ENCODE data around the gene SLC25A33. TPM values are rescaled to one million over a fixed set of nuclear protein-coding genes. Genes with fewer than 3 reads are reported as not detected.

The SLC25A33 gene
- total RNA-seq, 1 experiment from 2014 or later, result 9.4 TPM

DNA sequence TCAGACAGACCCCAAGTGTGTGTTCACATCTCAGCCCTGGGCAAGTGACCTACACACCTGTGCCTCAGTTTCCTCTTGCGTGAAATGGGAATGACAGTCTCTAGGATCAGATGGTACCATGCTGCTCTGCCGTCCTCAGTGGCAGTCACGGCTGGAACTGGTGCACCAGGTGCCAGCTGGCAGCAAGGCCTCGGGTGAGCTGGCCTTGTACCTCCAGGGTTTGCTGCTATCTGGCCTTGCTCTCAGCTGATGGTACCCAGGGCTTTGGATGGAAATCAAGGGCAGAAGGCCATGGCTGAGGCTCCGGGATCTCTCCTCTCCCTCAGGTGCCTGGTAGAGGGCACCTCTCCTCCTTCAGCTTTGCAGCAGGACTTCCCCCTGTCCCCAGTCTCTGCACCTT is 70.7 kb downstream of the SLC25A33 start:
- H4K91ac ChIP-seq (ENCODE audit: insufficient read length, low read depth, low read length), result no peak overlapping the region
- H3K79me1 ChIP-seq (ENCODE audit: insufficient read depth, low read depth, low read length, poor library complexity, severe bottlenecking), result no peaks in the 10 kb centered on the region
- H2AFZ ChIP-seq (ENCODE audit: low read length), result no peak overlapping the region
- H3K23ac ChIP-seq (ENCODE audit: insufficient read length, low read depth, low read length), result no peak overlapping the region
- H3K79me2 ChIP-seq (ENCODE audit: insufficient read depth, low read length), result no peaks in the 10 kb centered on the region
- TF ChIP-seq, protein P1, sequence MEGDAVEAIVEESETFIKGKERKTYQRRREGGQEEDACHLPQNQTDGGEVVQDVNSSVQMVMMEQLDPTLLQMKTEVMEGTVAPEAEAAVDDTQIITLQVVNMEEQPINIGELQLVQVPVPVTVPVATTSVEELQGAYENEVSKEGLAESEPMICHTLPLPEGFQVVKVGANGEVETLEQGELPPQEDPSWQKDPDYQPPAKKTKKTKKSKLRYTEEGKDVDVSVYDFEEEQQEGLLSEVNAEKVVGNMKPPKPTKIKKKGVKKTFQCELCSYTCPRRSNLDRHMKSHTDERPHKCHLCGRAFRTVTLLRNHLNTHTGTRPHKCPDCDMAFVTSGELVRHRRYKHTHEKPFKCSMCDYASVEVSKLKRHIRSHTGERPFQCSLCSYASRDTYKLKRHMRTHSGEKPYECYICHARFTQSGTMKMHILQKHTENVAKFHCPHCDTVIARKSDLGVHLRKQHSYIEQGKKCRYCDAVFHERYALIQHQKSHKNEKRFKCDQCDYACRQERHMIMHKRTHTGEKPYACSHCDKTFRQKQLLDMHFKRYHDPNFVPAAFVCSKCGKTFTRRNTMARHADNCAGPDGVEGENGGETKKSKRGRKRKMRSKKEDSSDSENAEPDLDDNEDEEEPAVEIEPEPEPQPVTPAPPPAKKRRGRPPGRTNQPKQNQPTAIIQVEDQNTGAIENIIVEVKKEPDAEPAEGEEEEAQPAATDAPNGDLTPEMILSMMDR (conservative IDR thresholded peaks at IDR 0.05), result no peak
- H3K4me1 ChIP-seq (ENCODE audit: insufficient read depth, low read length), result no peaks in the 10 kb centered on the region
- no peak overlapping the region for H4K8ac ChIP-seq (replicated peaks; ENCODE audit: insufficient read length, low read depth, low read length)
- no peak overlapping the region for H3K14ac ChIP-seq (ENCODE audit: insufficient read depth, low read length)
- H2BK15ac ChIP-seq (ENCODE audit: low read depth, low read length), result no peak overlapping the region
- H3K18ac ChIP-seq (ENCODE audit: insufficient read length, low read depth, low read length), result no peak overlapping the region
- no CpG with 5 or more reads among the region's 5 CpGs for WGBS (ENCODE audit: extremely low coverage, insufficient read length, low lambda C conversion rate)
- H3K9ac ChIP-seq (ENCODE audit: extremely low read depth, insufficient read length, low read length), result no peak overlapping the region
- no peak overlapping the region for H2BK12ac ChIP-seq (ENCODE audit: insufficient read length, low read depth, low read length)
- H3K4me1 Mint-ChIP-seq, result no peaks in the 10 kb centered on the region
- no peak overlapping the region for H4K5ac ChIP-seq (ENCODE audit: insufficient read length, low read depth, low read length)
- DNase-seq, result no peak
- H3K36me3 Mint-ChIP-seq (ENCODE audit: insufficient read depth in 1 of 3, low read depth in 3 of 3), result peaks cover 3 to 39% (median 27%) of the 10 kb centered on the region in 3 experiments; a peak in 6 of 7 replicates
- no peak overlapping the region for H3K56ac ChIP-seq (ENCODE audit: insufficient read length, low read depth, low read length)
- H3K27me3 Mint-ChIP-seq (ENCODE audit: low read depth), result no peaks in the 10 kb centered on the region
- no peak overlapping the region for H2BK120ac ChIP-seq (ENCODE audit: low read depth, low read length, poor library complexity, severe bottlenecking)
- no peak overlapping the region for H3K4me3 Mint-ChIP-seq
- H3K4me2 ChIP-seq (ENCODE audit: insufficient read depth, insufficient read length, low read length), result no peak overlapping the region
- H3K27ac ChIP-seq (ENCODE audit: insufficient read length, low read depth, low read length), result no peak overlapping the region
- H2BK20ac ChIP-seq (ENCODE audit: low read depth, low read length, poor library complexity, severe bottlenecking), result no peak overlapping the region
- H3K27ac Mint-ChIP-seq, result no peak overlapping the region
- no peak overlapping the region for H2BK5ac ChIP-seq (ENCODE audit: insufficient read length, low read length)
- no peak overlapping the region for H2AK5ac ChIP-seq (ENCODE audit: insufficient read length, low read length)
- H3K9me3 Mint-ChIP-seq, result no peaks in the 10 kb centered on the region
- no peak overlapping the region for H3K4ac ChIP-seq (ENCODE audit: low read depth, low read length)
- no peaks in the 10 kb centered on the region for H4K20me1 ChIP-seq (ENCODE audit: control insufficient read depth, insufficient read depth, insufficient read length)
- no peak overlapping the region for H3T11ph ChIP-seq (ENCODE audit: low read length)
- no peaks in the 10 kb centered on the region for H3K27me3 ChIP-seq (ENCODE audit: insufficient read depth, low read length)
- H3K9me3 ChIP-seq (ENCODE audit: control insufficient read depth, low read depth, low read length), result no peaks in the 10 kb centered on the region
- no peaks in the 10 kb centered on the region for H3K23me2 ChIP-seq (ENCODE audit: insufficient read length, low read depth, low read length, poor library complexity, severe bottlenecking)

Measured in H9 (cell line).